Loucy (cell line): ENCODE data around the gene FBN1.

ENCODE experiments used
- H2AFZ ChIP-seq: fragments of 200-600 bp; sonication (generic); 2 replicates; pipeline ENCODE4 v1.6.0; 2016; ENCODE audit warnings: antibody characterized with exemption, mild to moderate bottlenecking, low read length, moderate library complexity
- H3F3A ChIP-seq: fragments of 200-600 bp; 2 replicates; pipeline ENCODE4 v1.6.0; 2016; ENCODE audit warnings: antibody characterized with exemption, low read depth, mild to moderate bottlenecking
- H3K27me3 ChIP-seq: fragments of 200-600 bp; sonication (generic); 2 replicates; pipeline ENCODE4 v1.6.1; 2014; ENCODE audit warnings: low read length, mild to moderate bottlenecking; ENCODE audit not compliant: insufficient read depth, poor library complexity, severe bottlenecking
- H3K36me3 ChIP-seq: fragments of 200-600 bp; sonication (generic); 2 replicates; pipeline ENCODE4 v1.6.1; 2016; ENCODE audit warnings: low read length; ENCODE audit not compliant: insufficient read depth
- H3K4me1 ChIP-seq: fragments of 200-600 bp; sonication (generic); 2 replicates; pipeline ENCODE4 v1.5.1; 2014; ENCODE audit warnings: low read length, mild to moderate bottlenecking; ENCODE audit not compliant: insufficient read depth, poor library complexity, severe bottlenecking
- H3K4me2 ChIP-seq: fragments of 200-600 bp; sonication (generic); 2 replicates; pipeline ENCODE4 v1.6.0; 2014; ENCODE audit warnings: antibody characterized with exemption, low read length, low read depth, mild to moderate bottlenecking; ENCODE audit not compliant: poor library complexity, severe bottlenecking
- H3K4me3 ChIP-seq: fragments of 200-600 bp; sonication (generic); 2 replicates; pipeline ENCODE4 v1.5.1; 2014; ENCODE audit warnings: low read length, mild to moderate bottlenecking, mixed read lengths; ENCODE audit not compliant: poor library complexity, severe bottlenecking
- H3K79me2 ChIP-seq: fragments of 200-600 bp; sonication (generic); 2 replicates; pipeline ENCODE4 v1.6.1; 2014; ENCODE audit warnings: low read length; ENCODE audit not compliant: insufficient read depth
- H3K9ac ChIP-seq: fragments of 200-600 bp; sonication (generic); 2 replicates; pipeline ENCODE4 v1.6.0; 2014; ENCODE audit warnings: mild to moderate bottlenecking, low read depth, low read length, moderate library complexity; ENCODE audit not compliant: poor library complexity, severe bottlenecking
- H3K9me2 ChIP-seq: fragments of 200-600 bp; sonication (generic); replicated peaks from 2 replicates; pipeline ENCODE4 v1.6.1; 2016; ENCODE audit warnings: low read depth, low read length, mixed read lengths
- H3K9me3 ChIP-seq: fragments of 200-600 bp; sonication (generic); 2 replicates; pipeline ENCODE4 v1.6.1; 2014; ENCODE audit warnings: mild to moderate bottlenecking, antibody characterized with exemption, low read length, low read depth; ENCODE audit not compliant: insufficient read depth
- H4K20me1 ChIP-seq: fragments of 200-600 bp; sonication (generic); 2 replicates; pipeline ENCODE4 v1.6.0; 2014; ENCODE audit warnings: antibody characterized with exemption, low read length, mild to moderate bottlenecking; ENCODE audit not compliant: insufficient read depth, poor library complexity, severe bottlenecking
- CTCF ChIP-seq: fragments of 200-600 bp; sonication (generic); conservative IDR thresholded peaks from 2 replicates; pipeline ENCODE4 v1.5.1; 2014; ENCODE audit warnings: mild to moderate bottlenecking, antibody characterized with exemption, low read length
- EZH2phosphoT487 ChIP-seq: fragments of 200-600 bp; IDR thresholded peaks from 2 replicates; pipeline ENCODE4 v1.6.1; 2018; ENCODE audit warnings: antibody characterized with exemption, mild to moderate bottlenecking, moderate library complexity, borderline replicate concordance

The FBN1 gene

DNA sequence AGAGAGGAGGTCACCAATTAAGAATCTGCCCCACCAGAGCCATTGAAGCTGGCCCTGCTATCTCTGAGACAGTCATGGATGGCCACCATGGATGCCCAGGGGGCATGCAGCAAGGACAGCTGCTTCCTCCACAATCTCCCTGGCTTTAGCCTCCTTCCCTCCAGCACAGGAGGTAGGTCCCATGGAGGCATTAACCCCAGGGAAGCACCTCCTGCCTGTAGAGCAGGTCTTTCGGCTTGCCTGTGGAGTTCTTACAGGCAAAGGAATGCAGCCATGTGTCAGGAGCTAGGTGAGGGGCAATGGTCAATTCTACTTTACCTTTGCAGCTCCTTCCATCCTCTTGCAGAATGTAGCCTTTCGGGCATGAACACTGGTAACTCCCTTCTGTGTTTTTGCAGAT, 220.5 kb downstream of the FBN1 start:
- Histone ChIP-seq H2AFZ (no peak overlapping the region), H3K4me1 (no peaks in the 10 kb centered on the region), H3K9me3 (no peaks in the 10 kb centered on the region), H3K4me2 (no peak overlapping the region), H3K9ac (no peak overlapping the region), H3K9me2 (no peaks in the 10 kb centered on the region), H3F3A (no peaks in the 10 kb centered on the region), H4K20me1 (no peaks in the 10 kb centered on the region), H3K79me2 (no peaks in the 10 kb centered on the region), H3K27me3 (no peaks in the 10 kb centered on the region), H3K4me3 (no peak overlapping the region), H3K36me3 (no peaks in the 10 kb centered on the region)
- TF ChIP-seq CTCF (no peak), EZH2phosphoT487 (no peak)

DNA sequence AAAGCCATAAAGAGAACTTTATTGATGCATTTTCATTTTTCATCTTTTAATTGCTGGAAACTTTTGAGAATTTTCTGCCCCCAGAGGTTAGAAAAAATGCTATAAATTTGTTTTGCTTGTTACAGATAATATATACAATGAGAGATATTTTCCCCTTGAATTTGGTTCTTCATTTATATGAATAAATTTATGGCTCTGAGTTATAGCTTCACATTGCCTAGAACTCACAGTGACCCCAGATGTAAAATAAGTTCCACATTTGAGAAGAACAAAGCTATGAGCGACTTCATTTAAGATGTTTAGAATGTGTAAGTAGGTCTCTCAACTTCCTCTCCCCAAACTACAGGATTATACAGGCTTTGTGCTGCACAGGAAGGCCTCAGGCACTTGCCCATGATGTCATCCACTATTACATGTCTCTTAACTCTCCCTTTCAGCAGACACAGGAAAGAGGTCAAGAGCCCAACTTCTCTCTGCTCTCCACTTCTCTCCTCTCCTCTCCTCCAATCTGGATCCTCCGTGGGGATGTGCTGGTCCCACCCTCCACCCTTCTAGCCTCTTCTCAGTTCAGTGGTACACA, 221.5 kb downstream of the FBN1 start:
- Histone ChIP-seq H3K4me3 (no peak overlapping the region), H3K27me3 (no peaks in the 10 kb centered on the region), H3K36me3 (no peaks in the 10 kb centered on the region), H3K9me2 (no peaks in the 10 kb centered on the region), H3K9ac (no peak overlapping the region), H3K4me2 (no peak overlapping the region), H2AFZ (peak overlapping the region; percentile 41; the same call in 1 of the 2 replicates), H3F3A (no peaks in the 10 kb centered on the region), H4K20me1 (no peaks in the 10 kb centered on the region), H3K9me3 (no peaks in the 10 kb centered on the region), H3K79me2 (no peaks in the 10 kb centered on the region), H3K4me1 (no peaks in the 10 kb centered on the region)
- no peak for TF ChIP-seq CTCF
- TF ChIP-seq EZH2phosphoT487, result no peak

- Histone ChIP-seq H3K4me2 (no peak overlapping the region), H3K4me3 (no peak overlapping the region), H3F3A (no peaks in the 10 kb centered on the region), H3K4me1 (no peaks in the 10 kb centered on the region), H3K9me3 (no peaks in the 10 kb centered on the region), H3K9me2 (no peaks in the 10 kb centered on the region), H3K79me2 (no peaks in the 10 kb centered on the region), H3K9ac (no peak overlapping the region), H3K36me3 (no peaks in the 10 kb centered on the region), H3K27me3 (no peaks in the 10 kb centered on the region), H2AFZ (0 out of 2 replicates have a peak overlapping the region, but pooled peaks have one; percentile 41), H4K20me1 (no peaks in the 10 kb centered on the region)
- no peak for TF ChIP-seq EZH2phosphoT487
- TF ChIP-seq CTCF, result no peak
Measured at GRCh38 chr15:48423342-48423741, 222.2 kb downstream of the FBN1 start.
